Stimulated activated CD4-positive, alpha-beta T cell treated with anti-CD3 and anti-CD28 coated beads, Interleukin-15, amount 100 ng/mL, for 48 hours (primary cell): ENCODE measurements around the gene PPFIA4.

Experiments
- DNase-seq, 2 donors: peaks; one replicate each; pipeline ENCODE4 v3.0.0-alpha.2; 2020; ENCODE audit warnings: low read depth in 2 of 2

The PPFIA4 gene

DNA sequence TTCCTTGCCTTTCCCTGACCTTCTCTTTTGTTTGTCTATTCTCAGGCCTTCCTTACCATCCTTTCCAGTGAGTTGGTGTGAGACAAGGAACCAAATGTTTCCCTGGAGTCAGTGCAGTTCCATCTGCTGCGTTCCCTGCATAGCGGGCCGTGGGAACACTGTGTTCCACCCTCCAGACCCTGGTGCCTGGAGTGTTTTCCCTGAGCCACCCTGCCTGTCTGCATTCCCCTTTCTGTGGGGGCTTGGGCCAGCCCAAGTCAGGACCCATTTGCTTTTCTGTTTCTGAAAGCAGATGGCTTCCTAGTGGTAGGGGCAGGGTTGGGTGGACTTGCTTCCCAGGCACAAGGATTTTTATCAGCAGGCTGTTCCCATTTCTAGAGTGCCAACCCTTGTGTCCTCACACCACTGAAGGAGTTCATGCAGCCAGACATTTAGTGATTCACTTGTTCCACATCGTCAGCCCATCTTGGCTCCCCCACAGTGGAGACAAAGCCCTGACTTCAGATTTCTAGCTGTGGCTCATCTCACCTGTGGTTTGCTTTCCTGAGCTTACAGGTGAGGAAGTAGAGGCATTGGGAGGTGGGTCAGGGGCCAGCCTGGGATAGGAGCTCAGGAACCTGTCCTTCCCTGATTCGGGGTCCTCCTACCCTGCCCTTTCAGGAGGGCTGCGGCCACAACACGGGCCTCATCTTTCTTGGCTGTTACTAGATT, 73.7 kb downstream of the PPFIA4 start:
- DNase-seq, result no peak

DNA sequence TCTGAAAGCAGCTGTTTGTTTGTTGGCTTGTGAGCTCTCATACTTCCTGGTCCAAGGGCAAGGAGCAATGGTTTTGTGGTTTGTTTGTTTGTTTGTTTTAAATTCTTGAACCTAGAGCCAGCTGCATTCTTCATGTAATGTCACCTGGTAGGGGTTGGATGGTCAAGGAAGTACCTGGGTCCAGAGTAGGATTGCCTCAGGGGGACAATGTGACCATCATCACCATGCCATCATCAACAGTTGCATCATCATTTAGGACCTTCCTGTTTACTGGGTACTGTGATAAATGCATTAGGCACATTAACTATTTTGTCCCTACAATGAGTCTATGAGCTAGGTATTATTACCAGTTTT, 74.2 kb downstream of the PPFIA4 start:
- DNase-seq, result no peak

- DNase-seq, result no peak
Measured at GRCh38 chr1:203101813-203102634, 75.7 kb downstream of the PPFIA4 start.

DNA sequence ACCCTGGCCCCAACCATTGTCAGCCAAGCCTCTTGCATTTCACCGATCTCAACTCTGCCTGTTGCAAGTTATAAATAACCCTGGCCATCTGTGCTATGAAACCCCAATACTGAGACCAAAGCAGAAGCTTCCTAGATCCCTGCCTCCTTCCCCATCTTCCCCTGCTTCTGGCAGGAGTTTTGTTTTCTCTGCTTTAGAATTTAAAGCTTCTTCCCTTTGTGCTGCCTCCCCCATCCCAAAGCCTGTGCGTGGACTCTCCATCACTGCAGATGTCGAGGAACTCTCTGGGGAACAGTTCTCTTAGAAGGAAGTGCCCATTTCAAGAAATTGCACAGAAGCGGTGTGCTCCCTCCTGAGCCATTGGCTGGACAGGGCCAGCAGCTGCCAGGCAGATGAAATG, 76.9 kb downstream of the PPFIA4 start:
- no peak for DNase-seq

DNA sequence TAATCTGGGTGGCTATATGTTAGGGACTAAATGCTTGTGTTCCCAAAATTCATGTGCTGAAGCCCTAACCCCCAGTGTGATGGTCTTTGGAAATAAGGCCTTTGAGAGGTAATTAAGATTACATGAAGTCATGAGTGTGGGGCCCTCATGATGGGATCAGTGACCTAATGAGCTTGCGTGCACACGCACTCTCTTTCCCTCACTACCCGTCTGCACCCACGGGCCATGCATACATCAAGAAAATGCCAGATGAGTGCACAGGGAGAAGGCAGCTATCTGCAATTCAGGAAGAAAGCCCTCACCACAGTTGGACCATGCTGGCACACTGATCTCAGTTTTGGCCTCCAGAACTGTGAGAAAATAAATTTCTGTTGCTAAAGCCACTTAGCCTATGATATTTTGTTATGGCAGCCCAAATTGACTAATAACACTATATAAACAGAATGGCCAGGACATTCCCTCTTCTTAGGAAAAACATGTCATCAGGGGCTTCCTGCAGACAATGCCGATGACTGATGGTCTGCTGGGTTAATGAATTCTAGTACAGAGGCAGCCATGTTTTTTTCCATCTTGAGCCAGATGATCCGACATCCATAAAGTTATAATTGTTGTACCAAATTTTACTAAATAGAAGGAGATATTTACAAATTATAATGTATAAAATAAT, 77.7 kb downstream of the PPFIA4 start:
- no peak for DNase-seq

- no peak for DNase-seq
Measured at GRCh38 chr1:203104789-203105390, 78.6 kb downstream of the PPFIA4 start.

DNA sequence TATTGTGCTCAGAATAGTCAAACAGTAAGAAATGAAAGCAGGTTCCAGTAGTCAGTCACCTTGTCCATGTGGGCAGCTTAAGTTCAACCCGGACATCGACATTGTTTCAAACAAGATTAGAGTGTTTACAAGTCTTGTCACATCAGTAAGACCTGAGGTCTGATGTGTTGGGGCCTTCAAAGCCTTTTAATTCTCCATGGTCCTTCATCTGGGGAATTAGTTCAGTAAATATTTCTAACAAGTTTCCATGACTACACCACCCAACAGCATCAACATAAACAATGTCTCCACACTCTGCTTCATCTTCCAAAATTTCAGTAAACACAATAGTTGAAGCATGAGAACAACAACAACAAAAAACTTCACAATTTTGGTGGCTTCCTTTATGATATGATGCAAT, 86.2 kb downstream of the PPFIA4 start:
- no peak for DNase-seq

DNA sequence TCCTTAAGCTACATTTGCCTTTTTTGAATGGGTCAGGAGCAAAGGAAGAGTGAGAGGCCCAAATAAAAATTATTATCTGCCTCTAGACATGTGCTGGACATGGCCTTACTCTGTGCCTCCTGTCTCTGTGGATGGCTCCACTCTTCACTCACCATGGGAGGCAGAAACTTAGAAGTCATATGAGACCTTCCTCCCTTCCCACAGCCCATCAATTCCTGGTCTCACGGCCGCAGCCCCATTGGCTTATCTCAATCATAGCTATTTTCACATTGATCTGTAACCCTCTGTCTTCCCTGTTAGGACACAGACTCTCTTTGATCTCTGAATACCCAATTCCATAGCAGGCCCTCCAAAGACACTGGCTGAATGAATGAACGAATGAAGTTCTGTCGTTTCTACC, 87.0 kb downstream of the PPFIA4 start:
- no peak for DNase-seq

DNA sequence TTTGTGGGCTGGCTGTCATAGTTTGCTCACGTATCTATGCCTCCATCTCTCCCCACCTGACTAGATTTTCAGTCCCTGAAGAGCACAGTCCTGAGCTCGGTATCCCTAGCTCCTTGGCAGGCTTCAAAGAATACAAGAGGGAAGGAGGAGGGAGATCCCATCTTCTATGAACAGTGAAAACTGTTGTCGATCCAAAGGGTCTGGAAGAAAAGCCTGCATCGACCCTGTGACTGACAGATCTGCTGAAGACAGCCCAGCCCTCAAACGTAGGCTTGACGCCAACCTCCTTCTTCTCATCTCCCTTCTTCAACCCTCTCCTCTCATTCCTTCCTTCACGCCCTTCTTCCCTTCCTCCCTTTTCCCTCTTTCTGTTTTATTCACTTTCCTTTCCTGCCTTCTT, 87.9 kb downstream of the PPFIA4 start:
- DNase-seq, result no peak

GRCh38 chr1:203116091-203116820, 90.0 kb downstream of the PPFIA4 start:
- DNase-seq, result no peak

- DNase-seq, result peak in 1 of 2 donors; percentile 43
Measured at GRCh38 chr1:203117611-203118575, 91.6 kb downstream of the PPFIA4 start.

DNA sequence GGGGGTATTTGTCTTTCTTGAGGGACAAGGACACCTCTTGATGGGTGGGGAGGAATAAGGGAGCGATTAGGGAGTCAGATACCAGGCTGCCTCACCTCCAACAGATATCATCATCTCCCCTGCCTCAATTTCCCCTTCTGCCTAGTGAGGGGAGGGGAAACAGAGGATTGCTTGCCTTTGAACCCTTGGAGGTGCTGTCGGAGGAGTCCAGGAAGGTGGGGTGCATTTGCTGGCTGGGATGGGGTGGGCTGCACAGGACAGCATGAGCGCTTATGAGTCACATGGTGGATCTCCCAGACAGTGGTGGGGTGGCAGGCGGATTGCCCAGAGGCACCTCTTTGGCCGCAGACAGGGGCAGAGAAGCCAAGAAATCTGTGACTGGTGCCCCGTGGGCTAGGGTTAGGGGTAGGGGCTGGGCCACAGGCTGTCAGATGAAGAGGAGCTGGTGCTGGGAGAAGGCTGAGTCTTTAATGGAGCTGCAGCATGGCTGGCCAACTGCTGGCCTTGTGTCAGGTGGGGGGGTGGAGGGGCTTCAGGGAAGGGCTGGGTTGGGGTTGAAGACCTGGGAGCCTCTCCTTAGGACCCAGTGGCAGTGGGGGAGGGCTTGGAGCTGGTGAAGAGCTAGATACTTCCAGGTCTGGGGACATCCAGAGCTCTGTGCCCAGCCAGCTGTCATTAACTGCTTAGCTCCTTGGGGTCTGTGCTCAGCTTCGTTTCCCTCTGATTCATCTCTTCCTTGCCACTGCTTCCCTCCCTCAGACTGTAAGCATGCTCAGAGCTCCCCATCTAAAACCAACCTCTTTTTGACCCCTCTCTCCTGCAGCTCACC, 94.2 kb downstream of the PPFIA4 start:
- no peak for DNase-seq

GRCh38 chr1:203121186-203122015, 95.1 kb downstream of the PPFIA4 start:
- DNase-seq, result no peak

DNA sequence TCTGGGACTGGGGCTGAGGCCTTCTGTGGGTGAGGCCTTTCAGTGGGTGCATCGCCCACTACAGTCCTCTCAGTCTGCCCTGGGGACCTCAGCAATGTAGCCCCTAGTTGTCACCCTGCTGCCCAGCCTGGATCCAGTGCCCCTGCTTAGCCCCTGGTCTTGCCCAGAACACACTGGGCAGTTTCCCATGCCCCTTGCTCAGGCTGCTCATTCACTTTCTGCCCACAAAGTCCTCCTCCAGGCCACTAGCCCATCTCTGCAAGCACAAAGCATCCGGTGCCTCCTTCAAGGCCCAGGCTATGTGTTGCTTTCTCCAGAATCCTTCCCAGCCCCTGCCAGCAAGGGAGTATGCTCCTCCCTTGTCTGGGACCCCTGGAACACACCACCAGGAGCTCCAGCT, 95.9 kb downstream of the PPFIA4 start:
- no peak for DNase-seq

GRCh38 chr1:203124011-203124410, 97.7 kb downstream of the PPFIA4 start:
- no peak for DNase-seq

DNA sequence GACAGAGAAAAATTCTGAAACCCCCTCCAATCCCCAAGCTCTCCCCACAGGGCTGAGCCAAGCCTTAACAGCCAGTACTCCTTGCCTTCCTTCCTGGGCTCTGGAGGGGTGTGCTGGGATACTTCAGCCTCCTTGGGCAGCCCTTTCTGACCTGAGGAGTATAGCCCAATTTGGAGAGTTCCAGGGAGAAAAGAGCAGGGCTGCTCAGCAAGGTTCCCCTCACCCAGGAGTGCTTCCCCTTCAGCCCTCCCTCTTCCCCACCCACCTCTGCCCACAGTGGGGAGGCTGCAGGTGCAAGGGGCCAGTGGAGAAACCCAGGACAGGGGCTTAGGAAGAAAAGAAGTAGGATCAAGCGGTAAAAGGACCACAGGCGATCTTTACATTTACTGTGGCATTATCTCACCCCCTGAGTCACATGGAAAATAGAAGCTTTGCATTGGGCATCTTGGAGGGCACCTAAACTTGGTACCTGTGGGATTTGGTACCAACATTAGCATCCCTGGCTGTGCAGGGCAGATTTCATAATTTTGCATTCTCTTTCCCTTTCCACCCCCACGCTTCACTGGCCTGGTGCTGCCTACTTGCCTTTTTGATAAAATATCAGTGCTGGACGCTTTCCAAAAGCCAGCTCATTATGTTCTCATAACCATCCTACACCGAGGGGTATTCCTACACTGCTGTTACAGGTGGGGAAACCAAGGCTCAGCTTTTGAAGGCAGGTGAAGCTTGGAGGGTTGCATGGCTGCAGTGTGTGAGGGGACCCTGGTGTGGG, 98.4 kb downstream of the PPFIA4 start:
- no peak for DNase-seq

GRCh38 chr1:203126151-203126865, 100.0 kb downstream of the PPFIA4 start:
- DNase-seq, result no peak
